Stimulated activated CD4-positive, alpha-beta T cell treated with anti-CD3 and anti-CD28 coated beads, Interleukin-12 subunit alpha, Interleukin-12 subunit beta, amount 100 ng/mL, for 24 hours (primary cell): Measurements from ENCODE around the gene IGF2R.
A peak's percentile ranks its signal among the peaks of the same experiment; 100 is the strongest.
"Not testable (repeated sequence)": the region's sequence is repeated elsewhere in the genome, so short reads cannot be mapped to it uniquely, and the experiment has no call there.

Experiments used
- DNase-seq, 2 experiments: peaks; one replicate each; pipeline ENCODE4 v3.0.0-alpha.2; 2020; ENCODE audit warnings: low read depth in 2 of 2

The IGF2R gene

GRCh38 chr6:160124605-160125004, 155.7 kb downstream of the IGF2R start:
- DNase-seq, result no peak

DNA sequence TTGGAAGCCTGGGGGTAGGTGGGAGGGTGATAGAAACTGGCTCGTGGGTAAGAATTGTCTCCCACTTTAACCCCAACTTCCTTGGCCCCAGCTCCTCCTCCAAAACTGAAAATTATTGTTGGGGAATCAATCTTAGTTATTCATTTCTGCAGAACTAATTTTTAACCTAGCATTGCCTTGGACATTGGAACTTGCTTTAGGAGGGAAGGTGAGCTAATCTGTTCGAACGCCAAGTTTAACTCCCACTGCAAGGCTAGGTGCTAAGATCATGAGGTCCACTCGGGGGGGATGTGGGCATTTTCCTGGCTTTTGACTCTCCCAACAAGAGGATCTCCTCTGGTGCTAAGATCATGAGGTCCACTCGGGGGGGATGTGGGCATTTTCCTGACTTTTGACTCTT, 156.2 kb downstream of the IGF2R start:
- DNase-seq, result not testable (repeated sequence)

DNA sequence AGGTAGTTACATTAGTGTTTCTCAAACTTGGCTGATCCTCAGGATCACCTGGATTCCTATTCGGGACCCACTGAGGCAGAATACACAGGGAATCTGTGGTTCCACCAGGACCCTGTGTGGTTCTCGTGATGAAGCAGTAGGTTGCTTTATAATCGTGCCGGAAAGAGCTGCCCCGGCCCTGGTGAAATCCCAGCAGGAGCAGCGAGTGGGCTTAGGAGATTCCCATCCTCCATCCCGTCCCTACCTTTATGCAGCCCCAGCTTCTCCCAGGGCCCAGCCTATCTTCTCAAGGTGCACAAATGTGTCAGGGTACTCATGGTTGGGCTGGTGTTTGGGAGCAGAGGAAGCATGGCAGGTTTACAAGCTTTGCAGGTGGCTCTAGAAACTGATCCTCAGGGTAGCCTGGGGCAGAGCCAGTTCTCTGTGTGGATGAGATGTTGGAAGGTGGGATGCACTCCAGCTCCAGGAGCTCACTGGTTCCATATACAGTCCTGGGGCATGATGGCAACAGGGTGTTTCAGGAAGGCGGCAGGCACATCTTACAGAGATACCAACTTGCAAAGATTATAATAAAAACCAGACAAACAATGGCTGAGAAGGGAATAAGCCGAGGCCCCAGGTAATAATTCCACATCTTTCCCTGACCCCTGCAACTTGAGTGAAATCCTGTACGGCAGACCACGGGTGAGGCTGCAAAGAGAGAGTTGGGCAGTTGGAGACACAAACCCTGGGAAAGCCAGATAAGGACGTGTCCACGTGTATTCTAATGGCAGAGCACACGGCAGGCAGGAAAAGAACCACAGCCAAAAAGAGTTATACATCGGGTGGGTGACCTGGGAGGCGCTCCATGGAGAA, 158.6 kb downstream of the IGF2R start:
- DNase-seq, result no peak

GRCh38 chr6:160128125-160128683, 159.3 kb downstream of the IGF2R start:
- no peak for DNase-seq

GRCh38 chr6:160128879-160129516, 160.1 kb downstream of the IGF2R start:
- no peak for DNase-seq

DNA sequence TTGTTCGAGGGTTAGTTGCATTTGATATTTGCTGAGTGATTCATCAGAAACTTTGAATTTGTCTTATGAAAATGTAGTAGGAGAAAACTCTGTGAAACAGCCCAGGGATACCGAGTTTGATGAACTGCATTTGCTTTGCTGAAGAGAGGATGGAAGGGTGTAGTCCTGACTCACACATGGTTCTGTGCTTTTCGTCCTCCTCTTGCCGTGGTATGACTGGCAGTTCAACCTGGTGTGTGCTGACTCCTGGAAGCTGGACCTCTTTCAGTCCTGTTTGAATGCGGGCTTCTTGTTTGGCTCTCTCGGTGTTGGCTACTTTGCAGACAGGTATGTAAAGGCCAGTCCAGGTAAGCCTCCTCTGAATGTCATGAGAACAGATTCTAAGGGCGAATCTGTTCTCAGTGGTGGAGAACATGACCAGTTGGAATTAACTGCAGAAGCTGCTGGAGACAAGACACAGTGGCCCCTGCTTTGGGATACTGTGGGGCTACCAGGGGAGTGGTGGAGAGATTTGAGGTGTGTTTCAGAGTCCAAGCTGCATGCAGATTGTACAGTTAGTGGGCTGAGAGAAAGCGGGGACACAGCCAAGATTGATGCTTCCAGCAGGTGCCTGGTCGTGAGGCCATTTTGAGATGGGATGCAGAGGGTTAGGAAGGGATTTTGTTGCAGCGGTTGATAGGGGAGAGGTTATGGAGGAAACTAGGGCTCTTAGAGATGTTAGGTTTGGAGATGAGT, 161.2 kb downstream of the IGF2R start:
- no peak for DNase-seq

GRCh38 chr6:160130729-160131484, 162.0 kb downstream of the IGF2R start:
- DNase-seq, result no peak

GRCh38 chr6:160131636-160132296, 162.9 kb downstream of the IGF2R start:
- DNase-seq, result no peak

- DNase-seq, result no peak
Measured at GRCh38 chr6:160132297-160132637, 163.4 kb downstream of the IGF2R start.

GRCh38 chr6:160132776-160133338, 164.0 kb downstream of the IGF2R start:
- DNase-seq, result no peak

GRCh38 chr6:160133441-160134336, 164.8 kb downstream of the IGF2R start:
- DNase-seq, result no peak

GRCh38 chr6:160134337-160134751, 165.5 kb downstream of the IGF2R start:
- not testable (repeated sequence) for DNase-seq

- DNase-seq, result no peak
Measured at GRCh38 chr6:160134779-160135547, 166.1 kb downstream of the IGF2R start.

- DNase-seq, result no peak
Measured at GRCh38 chr6:160135907-160136655, 167.2 kb downstream of the IGF2R start.

DNA sequence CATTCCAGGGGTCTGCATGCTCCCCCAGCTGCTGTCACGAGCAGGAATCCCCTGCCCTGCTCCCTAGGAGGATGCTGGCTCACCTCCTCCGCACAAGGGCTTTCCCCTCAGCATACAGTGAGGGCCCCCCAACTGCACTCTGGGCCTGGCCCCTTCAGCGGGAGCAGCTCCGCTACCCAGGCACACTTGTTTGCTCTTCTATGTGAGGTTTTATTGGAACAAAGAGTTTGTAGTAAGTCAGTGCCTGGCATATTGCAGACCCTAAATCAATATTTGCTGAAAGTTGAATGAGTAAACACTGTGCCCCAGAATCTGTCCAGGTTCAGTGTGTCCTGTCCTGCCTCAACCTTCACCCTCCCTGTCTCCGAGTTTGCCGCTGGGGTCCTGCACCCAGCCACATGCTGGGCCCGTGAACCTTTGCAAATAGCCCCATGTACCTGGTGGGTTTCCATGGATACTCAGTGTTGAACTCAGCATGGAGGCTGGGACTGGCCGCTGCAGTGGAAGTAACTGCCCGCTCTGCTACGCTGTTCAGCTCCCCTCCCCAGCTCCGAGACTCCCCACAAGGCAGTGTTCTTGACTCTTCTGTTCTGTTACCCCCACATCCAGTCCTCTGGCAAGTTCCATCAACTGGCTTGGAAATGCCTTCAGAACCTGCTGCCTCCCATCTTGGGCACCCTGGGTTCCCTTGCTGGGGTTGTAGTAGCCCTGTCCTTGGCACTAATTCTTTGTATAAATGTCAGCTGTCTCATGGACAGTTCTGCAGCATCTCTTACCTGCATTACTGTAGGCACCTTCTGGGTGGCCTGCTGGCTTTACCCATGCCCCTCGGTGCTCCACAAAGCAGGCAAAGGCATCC, 168.5 kb downstream of the IGF2R start:
- DNase-seq, result no peak

DNA sequence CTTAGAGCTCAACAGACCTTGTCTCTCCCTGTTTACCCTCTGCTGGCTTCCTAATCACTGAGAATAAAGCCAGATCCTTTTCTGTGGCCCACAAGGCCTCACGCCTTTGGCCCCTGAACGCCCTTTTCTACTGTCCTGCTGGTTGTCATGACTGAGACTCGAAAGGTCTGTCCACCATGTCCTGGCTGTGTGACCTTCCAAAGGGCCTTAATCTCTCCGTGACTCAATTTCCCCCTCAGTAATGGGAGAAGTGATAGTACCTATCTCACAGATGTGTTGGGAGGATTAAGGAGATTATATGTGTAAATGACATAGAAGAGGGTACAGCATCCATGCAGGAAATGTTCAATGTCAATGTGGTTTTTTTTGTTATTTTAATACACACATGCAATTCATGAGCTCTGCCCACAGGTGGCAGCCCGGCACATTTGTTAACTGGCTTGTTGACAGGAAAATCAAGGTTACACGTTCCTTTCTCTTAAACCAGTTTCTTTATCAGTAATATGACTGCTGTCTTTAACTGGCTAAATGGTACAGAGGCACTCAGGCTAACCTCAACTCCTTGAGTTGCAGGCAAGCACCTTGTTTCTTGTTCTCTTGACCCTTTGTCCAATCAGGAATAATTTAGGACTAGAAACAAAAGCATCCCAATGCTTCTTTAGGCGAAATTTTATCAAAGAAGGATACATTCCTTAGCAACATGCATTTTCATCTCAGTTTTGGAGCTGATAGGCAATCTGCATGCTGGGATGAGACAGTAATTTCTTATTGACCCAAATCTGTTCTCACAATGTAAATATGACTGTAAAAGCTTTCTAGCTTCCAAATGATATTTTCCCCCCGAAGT, 169.3 kb downstream of the IGF2R start:
- peak; percentile 15 to 50 for DNase-seq
